ENCODE measurements around the gene PRKAR2A. TPM values are rescaled to one million over a fixed set of nuclear protein-coding genes. Genes with fewer than 3 reads are reported as not detected.

The PRKAR2A gene
- total RNA-seq, 6 donors from 2014 or later: 13.0 to 62.3 (median 31.4) TPM

DNA sequence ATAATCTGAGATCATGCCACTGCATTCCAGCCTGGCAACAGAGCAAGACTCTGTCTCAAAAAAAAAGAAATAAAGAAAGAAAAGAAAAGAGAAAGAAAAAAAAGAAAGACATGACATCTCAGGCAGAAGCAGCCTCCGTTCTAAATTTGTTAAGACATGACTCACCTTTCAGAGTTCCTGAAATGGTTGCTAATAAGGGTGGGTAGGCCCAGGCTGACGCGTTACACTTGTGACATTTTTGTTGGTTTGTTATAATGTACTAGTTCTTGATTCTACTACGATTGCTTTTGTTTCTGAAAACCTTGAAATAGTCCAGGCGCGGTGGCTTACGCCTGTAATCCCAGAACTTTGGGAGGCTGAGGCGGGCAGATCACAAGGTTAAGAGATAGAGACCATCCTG lies 30.0 kb upstream of the PRKAR2A start:
- H3K4me3 ChIP-seq: no peak overlapping the region
- no peaks in the 10 kb centered on the region for H3K9me3 ChIP-seq
- H3K27ac ChIP-seq: no peak overlapping the region
- TF ChIP-seq POLR2AphosphoS5 (IDR thresholded peaks at IDR 0.05): no peak
- no peak for TF ChIP-seq EP300 (IDR thresholded peaks at IDR 0.05)
- TF ChIP-seq, protein P1, sequence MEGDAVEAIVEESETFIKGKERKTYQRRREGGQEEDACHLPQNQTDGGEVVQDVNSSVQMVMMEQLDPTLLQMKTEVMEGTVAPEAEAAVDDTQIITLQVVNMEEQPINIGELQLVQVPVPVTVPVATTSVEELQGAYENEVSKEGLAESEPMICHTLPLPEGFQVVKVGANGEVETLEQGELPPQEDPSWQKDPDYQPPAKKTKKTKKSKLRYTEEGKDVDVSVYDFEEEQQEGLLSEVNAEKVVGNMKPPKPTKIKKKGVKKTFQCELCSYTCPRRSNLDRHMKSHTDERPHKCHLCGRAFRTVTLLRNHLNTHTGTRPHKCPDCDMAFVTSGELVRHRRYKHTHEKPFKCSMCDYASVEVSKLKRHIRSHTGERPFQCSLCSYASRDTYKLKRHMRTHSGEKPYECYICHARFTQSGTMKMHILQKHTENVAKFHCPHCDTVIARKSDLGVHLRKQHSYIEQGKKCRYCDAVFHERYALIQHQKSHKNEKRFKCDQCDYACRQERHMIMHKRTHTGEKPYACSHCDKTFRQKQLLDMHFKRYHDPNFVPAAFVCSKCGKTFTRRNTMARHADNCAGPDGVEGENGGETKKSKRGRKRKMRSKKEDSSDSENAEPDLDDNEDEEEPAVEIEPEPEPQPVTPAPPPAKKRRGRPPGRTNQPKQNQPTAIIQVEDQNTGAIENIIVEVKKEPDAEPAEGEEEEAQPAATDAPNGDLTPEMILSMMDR (IDR thresholded peaks at IDR 0.05): no peak
- no peak for TF ChIP-seq POLR2A (IDR thresholded peaks at IDR 0.05)
- no peaks in the 10 kb centered on the region for H3K27me3 ChIP-seq
- no peak for DNase-seq
- H3K36me3 ChIP-seq: peaks cover 5 to 61% (median 16%) of the 10 kb centered on the region in 4 donors
- H3K4me1 ChIP-seq: no peaks in the 10 kb centered on the region
- no peak for ATAC-seq (ENCODE audit: low FRiP score in 2 of 2)
- 89 to 94% methylated on average over 8 of the region's 8 CpGs for WGBS, 2 donors

DNA sequence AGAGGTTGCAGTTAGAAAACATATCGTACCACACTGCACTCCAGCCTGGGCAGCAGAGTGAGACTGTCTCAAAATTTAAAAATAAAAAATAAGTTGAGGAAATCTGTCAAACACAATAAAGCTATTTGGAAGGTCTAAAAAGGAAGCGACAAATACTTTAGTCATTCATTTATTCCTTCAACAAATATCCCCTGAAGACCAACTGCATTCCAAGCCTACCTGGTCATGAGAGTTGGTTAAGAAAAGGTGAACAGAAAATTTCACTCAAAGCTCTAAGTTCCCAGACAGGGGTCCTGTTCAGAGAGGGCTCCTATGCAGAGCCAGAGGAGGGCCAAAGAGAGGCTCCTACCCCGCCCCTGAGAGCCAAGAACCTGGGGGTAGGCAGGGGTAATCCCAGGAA lies 15.4 kb upstream of the PRKAR2A start:
- no peaks in the 10 kb centered on the region for H3K4me1 ChIP-seq
- DNase-seq: no peak
- no peak for ATAC-seq (ENCODE audit: low FRiP score in 2 of 2)
- H3K9me3 ChIP-seq: no peaks in the 10 kb centered on the region
- TF ChIP-seq, protein P1 (IDR thresholded peaks at IDR 0.05): no peak
- TF ChIP-seq POLR2AphosphoS5 (IDR thresholded peaks at IDR 0.05): no peak
- TF ChIP-seq POLR2A (IDR thresholded peaks at IDR 0.05): no peak
- TF ChIP-seq EP300 (IDR thresholded peaks at IDR 0.05): no peak
- H3K27me3 ChIP-seq: no peaks in the 10 kb centered on the region
- no peak overlapping the region for H3K4me3 ChIP-seq
- peaks cover 3 to 44% (median 24%) of the 10 kb centered on the region in 4 donors for H3K36me3 ChIP-seq
- H3K27ac ChIP-seq: no peak overlapping the region
- WGBS, 2 donors: 94 to 98% methylated on average over 3 of the region's 3 CpGs

DNA sequence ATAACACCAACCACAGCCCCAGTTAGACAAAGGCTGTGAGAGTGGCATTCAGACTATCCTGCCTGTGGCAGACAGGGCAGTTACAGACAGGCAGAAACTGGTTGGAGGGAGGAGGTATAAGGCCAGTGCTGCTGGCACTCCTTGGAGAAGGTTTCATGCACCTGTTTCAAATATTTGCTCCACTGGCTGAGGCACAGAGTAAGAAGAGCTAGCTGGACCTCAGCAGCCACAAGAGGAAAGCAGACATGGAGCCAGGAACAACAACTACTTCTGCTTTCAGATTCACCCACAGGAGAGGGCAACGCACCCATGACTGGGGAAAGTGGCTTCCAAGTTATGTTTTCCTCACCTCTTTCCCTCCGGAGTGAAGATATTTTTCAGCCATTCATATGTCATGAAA lies 11.5 kb upstream of the PRKAR2A start:
- WGBS, 2 donors: 73 to 80% methylated on average over 2 of the region's 2 CpGs
- Histone ChIP-seq H3K27ac (no peak overlapping the region), H3K27me3 (no peaks in the 10 kb centered on the region), H3K36me3 (peaks cover 10 to 60% (median 33%) of the 10 kb centered on the region in 4 donors), H3K4me3 (no peak overlapping the region), H3K4me1 (no peaks in the 10 kb centered on the region), H3K9me3 (no peaks in the 10 kb centered on the region)
- no peak for DNase-seq
- no peak for ATAC-seq (ENCODE audit: low FRiP score in 2 of 2)
- TF ChIP-seq POLR2AphosphoS5 (IDR thresholded peaks at IDR 0.05) (no peak), EP300 (IDR thresholded peaks at IDR 0.05) (no peak), POLR2A (IDR thresholded peaks at IDR 0.05) (no peak)
- TF ChIP-seq, protein P1 (IDR thresholded peaks at IDR 0.05): no peak

DNA sequence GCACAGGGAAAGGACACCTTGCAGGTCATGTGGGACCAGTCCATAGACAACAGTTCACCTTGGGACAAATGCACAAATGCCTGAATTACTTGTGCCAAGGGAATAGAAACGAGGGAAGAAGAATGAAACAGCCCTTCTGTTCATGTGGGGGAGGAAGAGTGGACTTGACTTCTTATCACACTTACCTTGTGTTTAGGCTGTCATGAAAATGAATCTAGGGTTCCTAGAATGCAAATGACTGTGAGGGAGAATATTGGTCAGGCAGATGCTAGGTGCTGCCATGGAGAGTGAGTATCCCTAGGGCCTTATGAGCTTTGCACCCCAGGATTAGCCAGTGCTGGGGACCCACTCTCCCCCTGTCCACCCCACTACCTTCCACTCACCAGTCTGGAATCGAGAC lies 11.0 kb upstream of the PRKAR2A start:
- Histone ChIP-seq H3K9me3 (no peaks in the 10 kb centered on the region), H3K27ac (no peak overlapping the region), H3K4me3 (no peak overlapping the region), H3K4me1 (no peaks in the 10 kb centered on the region), H3K36me3 (peaks cover 10 to 60% (median 33%) of the 10 kb centered on the region in 4 donors), H3K27me3 (no peaks in the 10 kb centered on the region)
- ATAC-seq (ENCODE audit: low FRiP score in 2 of 2): peak in 1 of 2 donors; percentile 49
- TF ChIP-seq POLR2AphosphoS5 (IDR thresholded peaks at IDR 0.05): no peak
- TF ChIP-seq, protein P1 (IDR thresholded peaks at IDR 0.05): no peak
- TF ChIP-seq POLR2A (IDR thresholded peaks at IDR 0.05): no peak
- no peak for TF ChIP-seq EP300 (IDR thresholded peaks at IDR 0.05)
- DNase-seq: no peak
- 68 to 94% methylated on average over 2 of the region's 2 CpGs for WGBS, 2 donors

DNA sequence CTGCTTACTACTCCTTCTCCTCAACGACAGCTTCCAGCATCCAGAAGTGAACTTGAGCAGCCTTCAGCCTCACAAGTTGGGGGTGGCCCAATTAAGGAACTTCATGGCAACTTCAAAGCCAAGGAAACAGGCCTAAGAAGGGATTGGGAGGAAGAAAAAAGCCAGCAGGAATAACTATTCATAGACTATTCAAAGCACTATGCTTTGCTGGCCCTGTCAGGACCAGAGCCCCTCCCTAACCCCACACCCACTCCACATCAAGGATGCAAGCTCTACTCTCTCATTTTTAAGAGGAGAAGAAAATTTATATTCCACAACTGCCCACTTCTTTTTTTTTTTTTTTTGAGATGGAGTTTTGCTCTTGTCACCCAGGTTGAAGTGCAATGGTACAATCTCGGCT lies 10.0 kb upstream of the PRKAR2A start:
- no peak for DNase-seq
- 70 to 75% methylated on average over 2 of the region's 2 CpGs for WGBS, 2 donors
- TF ChIP-seq EP300 (IDR thresholded peaks at IDR 0.05) (no peak), POLR2AphosphoS5 (IDR thresholded peaks at IDR 0.05) (no peak), POLR2A (IDR thresholded peaks at IDR 0.05) (no peak)
- TF ChIP-seq, protein P1 (IDR thresholded peaks at IDR 0.05): no peak

More for the DNA sequence above, 10.0 kb upstream of the PRKAR2A start:
- Histone ChIP-seq H3K27ac (no peak overlapping the region), H3K4me3 (no peak overlapping the region), H3K27me3 (no peaks in the 10 kb centered on the region), H3K4me1 (no peaks in the 10 kb centered on the region), H3K36me3 (peaks cover 10 to 60% (median 33%) of the 10 kb centered on the region in 4 donors), H3K9me3 (no peaks in the 10 kb centered on the region)
- no peak for ATAC-seq (ENCODE audit: low FRiP score in 2 of 2)

Measured in upper lobe of left lung (tissue), 6 donors.